Osteoblast (primary cell): Measurements from ENCODE around the gene PIGN. TPM values are rescaled to one million over a fixed set of nuclear protein-coding genes. Genes with fewer than 3 reads are reported as not detected.

Source experiments
- DNase-seq: peaks from one replicate; pipeline ENCODE4 v3.0.0; 2011; ENCODE audit warnings: low spot score, mixed read lengths; ENCODE audit not compliant: insufficient read length; ENCODE audit errors: missing footprints
- H2AFZ ChIP-seq: 2 replicates; pipeline ENCODE4 v1.6.0; 2011; ENCODE audit warnings: mild to moderate bottlenecking, low read length
- H3K27ac ChIP-seq: 2 replicates; pipeline ENCODE4 v1.5.1; 2011; ENCODE audit warnings: mild to moderate bottlenecking, low read depth, low read length, moderate library complexity
- H3K27me3 ChIP-seq: 2 replicates; pipeline ENCODE4 v1.6.0; 2012; ENCODE audit warnings: mild to moderate bottlenecking, control low read depth, inconsistent platforms, low read length, moderate library complexity; ENCODE audit not compliant: insufficient read depth
- H3K36me3 ChIP-seq: 2 replicates; pipeline ENCODE4 v1.5.1; 2011; ENCODE audit warnings: mild to moderate bottlenecking, low read length, control low read depth, moderate library complexity; ENCODE audit not compliant: insufficient read depth
- H3K4me1 ChIP-seq: 2 replicates; pipeline ENCODE4 v1.5.1; 2011; ENCODE audit warnings: mild to moderate bottlenecking, low read length, control low read depth, moderate library complexity; ENCODE audit not compliant: insufficient read depth
- H3K4me2 ChIP-seq: 2 replicates; pipeline ENCODE4 v1.6.0; 2011; ENCODE audit warnings: mild to moderate bottlenecking, low read length; ENCODE audit not compliant: insufficient read depth
- H3K4me3 ChIP-seq: fragments of 200-600 bp; sonication (generic); 3 replicates; pipeline ENCODE4 v1.5.1; 2012; ENCODE audit warnings: mild to moderate bottlenecking, low read length, inconsistent platforms; ENCODE audit not compliant: insufficient read depth
- H3K79me2 ChIP-seq: 2 replicates; pipeline ENCODE4 v1.6.0; 2012; ENCODE audit warnings: mild to moderate bottlenecking, low read length, control low read depth, inconsistent platforms; ENCODE audit not compliant: insufficient read depth
- H3K9me3 ChIP-seq: 2 replicates; pipeline ENCODE4 v1.5.1; 2011; ENCODE audit warnings: low read depth, low read length, control low read depth
- H4K20me1 ChIP-seq: 2 replicates; pipeline ENCODE4 v1.6.0; 2012; ENCODE audit warnings: mild to moderate bottlenecking, low read length, control low read depth; ENCODE audit not compliant: insufficient read depth
- total RNA-seq: library from RNA; depleted of rRNA; stranded (reverse); fragments of >200 nt; gene quantifications from 2 replicates; pipeline ENCODE4 v1.2.3, GENCODE V29; 2012
- TF ChIP-seq, protein P1 (sequence below): IDR thresholded peaks from 2 replicates; pipeline ENCODE4 v1.5.1; 2011; ENCODE audit warnings: mild to moderate bottlenecking, low read depth, low read length, moderate library complexity; ENCODE audit errors: extremely low read depth

Gene PIGN, protein sequence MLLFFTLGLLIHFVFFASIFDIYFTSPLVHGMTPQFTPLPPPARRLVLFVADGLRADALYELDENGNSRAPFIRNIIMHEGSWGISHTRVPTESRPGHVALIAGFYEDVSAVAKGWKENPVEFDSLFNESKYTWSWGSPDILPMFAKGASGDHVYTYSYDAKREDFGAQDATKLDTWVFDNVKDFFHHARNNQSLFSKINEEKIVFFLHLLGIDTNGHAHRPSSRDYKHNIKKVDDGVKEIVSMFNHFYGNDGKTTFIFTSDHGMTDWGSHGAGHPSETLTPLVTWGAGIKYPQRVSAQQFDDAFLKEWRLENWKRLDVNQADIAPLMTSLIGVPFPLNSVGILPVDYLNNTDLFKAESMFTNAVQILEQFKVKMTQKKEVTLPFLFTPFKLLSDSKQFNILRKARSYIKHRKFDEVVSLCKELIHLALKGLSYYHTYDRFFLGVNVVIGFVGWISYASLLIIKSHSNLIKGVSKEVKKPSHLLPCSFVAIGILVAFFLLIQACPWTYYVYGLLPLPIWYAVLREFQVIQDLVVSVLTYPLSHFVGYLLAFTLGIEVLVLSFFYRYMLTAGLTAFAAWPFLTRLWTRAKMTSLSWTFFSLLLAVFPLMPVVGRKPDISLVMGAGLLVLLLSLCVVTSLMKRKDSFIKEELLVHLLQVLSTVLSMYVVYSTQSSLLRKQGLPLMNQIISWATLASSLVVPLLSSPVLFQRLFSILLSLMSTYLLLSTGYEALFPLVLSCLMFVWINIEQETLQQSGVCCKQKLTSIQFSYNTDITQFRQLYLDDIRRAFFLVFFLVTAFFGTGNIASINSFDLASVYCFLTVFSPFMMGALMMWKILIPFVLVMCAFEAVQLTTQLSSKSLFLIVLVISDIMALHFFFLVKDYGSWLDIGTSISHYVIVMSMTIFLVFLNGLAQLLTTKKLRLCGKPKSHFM
- total RNA-seq: 40.1 and 44.2 TPM in 2 replicates

DNA sequence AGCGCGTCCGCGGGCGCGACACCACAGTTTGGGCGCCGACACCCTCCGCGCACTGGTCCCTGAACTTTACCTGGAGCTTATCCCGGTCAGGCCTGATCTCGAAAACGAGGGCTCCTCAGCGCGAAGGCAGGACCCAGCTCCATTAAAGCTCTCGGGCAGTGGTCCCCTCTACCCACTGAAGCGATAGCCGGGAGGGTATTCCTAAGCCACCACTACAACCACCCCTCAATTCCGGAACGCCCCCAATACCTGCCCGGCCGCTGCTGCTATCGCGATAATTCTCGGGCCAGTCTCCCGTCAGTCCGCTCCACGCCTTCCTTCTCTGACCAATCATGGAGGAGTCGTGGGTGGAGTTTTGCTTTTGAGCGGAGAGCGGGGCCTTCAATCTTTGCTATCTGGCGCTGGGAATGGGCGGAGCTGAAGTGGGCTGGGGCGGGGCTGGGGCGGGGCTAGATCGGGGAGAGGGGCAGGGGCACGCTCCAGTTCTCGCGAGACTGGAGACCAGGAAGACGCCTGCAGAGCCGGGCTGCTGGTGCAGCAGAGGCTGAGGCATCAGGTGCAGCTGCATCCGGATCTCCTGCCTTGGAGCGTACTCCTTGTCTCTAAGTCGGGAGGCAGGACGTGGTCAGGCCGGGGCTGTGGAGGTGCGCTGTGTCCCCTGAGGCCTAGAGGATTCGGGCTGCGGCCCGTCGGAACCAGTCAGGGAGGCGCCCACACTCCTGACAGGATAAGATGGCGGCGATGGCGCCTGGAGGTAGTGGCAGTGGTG is at the start of gene PIGN, which contains the start of gene RELCH:
Gene PIGN, minus strand, starts transcription at position 283 of the 769 bp plus-strand sequence. CDS start 25,703 bp downstream, outside the sequence.
Gene RELCH, plus strand, starts transcription at position 482 of the 769 bp plus-strand sequence. Its CDS starts 251 bp downstream, at position 733.
- TF ChIP-seq, protein P1, sequence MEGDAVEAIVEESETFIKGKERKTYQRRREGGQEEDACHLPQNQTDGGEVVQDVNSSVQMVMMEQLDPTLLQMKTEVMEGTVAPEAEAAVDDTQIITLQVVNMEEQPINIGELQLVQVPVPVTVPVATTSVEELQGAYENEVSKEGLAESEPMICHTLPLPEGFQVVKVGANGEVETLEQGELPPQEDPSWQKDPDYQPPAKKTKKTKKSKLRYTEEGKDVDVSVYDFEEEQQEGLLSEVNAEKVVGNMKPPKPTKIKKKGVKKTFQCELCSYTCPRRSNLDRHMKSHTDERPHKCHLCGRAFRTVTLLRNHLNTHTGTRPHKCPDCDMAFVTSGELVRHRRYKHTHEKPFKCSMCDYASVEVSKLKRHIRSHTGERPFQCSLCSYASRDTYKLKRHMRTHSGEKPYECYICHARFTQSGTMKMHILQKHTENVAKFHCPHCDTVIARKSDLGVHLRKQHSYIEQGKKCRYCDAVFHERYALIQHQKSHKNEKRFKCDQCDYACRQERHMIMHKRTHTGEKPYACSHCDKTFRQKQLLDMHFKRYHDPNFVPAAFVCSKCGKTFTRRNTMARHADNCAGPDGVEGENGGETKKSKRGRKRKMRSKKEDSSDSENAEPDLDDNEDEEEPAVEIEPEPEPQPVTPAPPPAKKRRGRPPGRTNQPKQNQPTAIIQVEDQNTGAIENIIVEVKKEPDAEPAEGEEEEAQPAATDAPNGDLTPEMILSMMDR: no peak
- H3K4me1 ChIP-seq: peaks cover 21% of the 10 kb centered on the region
- no peaks in the 10 kb centered on the region for H3K36me3 ChIP-seq
- H3K79me2 ChIP-seq: peaks cover 55% of the 10 kb centered on the region
- DNase-seq: peak; percentile 99
- no peaks in the 10 kb centered on the region for H3K9me3 ChIP-seq
- no peaks in the 10 kb centered on the region for H3K27me3 ChIP-seq
- H3K27ac ChIP-seq: peak within 1 kb of the TSS; percentile 74
- H3K4me2 ChIP-seq: peak within 1 kb of the TSS; percentile 97
- peaks cover 31% of the 10 kb centered on the region for H4K20me1 ChIP-seq
- peak within 1 kb of the TSS; percentile 99 for H2AFZ ChIP-seq
- H3K4me3 ChIP-seq: peak within 1 kb of the TSS; percentile 99

DNA sequence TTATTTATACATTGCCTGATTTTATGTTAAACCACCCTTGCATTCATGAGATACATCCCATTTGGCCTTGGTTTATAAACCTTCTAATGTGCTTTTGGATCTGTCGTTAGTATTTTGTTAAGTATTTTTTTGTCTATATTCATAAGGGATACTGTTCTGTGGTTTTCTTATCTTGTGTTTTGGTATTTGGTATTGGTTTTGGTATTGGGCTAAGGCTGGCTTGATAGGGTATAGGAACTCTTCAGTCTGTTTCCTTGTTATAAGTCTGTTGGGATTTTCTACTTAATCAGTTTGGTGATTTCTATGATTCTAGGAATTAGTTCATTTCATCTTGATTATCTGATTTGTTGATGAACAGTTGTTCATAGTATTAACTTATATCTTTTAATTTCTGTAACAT is 49.4 kb upstream of the PIGN start:
- peaks cover 3% of the 10 kb centered on the region for H3K79me2 ChIP-seq
- no peak overlapping the region for H3K27ac ChIP-seq
- H3K4me2 ChIP-seq: no peak overlapping the region
- no peak overlapping the region for H2AFZ ChIP-seq
- TF ChIP-seq, protein P1: no peak
- no peak overlapping the region for H3K4me3 ChIP-seq
- DNase-seq: no peak
- H4K20me1 ChIP-seq: no peaks in the 10 kb centered on the region
- no peaks in the 10 kb centered on the region for H3K9me3 ChIP-seq
- peaks cover 6% of the 10 kb centered on the region for H3K36me3 ChIP-seq
- H3K4me1 ChIP-seq: no peaks in the 10 kb centered on the region
- H3K27me3 ChIP-seq: no peaks in the 10 kb centered on the region

DNA sequence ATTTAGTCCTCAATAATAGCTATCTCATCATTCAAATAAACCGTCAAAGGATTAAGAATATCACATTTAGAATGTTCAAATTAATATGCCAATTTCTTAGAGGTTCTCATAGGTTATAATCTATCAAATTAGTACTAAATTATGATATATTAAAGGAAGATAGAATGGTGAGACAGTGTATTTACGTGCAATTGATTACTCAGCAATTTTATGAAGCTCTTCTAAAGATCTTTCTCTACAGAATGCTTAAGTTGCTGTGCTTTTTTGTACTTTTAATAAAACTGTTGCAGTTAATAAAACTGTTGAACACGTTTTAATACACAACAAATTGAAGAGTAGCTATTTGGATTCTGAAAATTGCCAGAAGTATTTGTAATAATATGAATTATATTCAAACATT is 39.2 kb upstream of the PIGN start:
- no peak for DNase-seq
- no peaks in the 10 kb centered on the region for H3K4me1 ChIP-seq
- no peak overlapping the region for H3K4me2 ChIP-seq
- H3K36me3 ChIP-seq: peaks cover 19% of the 10 kb centered on the region
- no peak overlapping the region for H2AFZ ChIP-seq
- no peaks in the 10 kb centered on the region for H3K27me3 ChIP-seq
- TF ChIP-seq, protein P1: no peak
- no peak overlapping the region for H3K4me3 ChIP-seq
- H3K79me2 ChIP-seq: no peaks in the 10 kb centered on the region
- H3K9me3 ChIP-seq: no peaks in the 10 kb centered on the region
- H3K27ac ChIP-seq: no peak overlapping the region
- H4K20me1 ChIP-seq: no peaks in the 10 kb centered on the region
